Trophoblast cell (in vitro differentiated cells and primary cell): ENCODE measurements around the gene FGFR2.

Experiments
- DNase-seq, 2 donors: peaks; one replicate each; pipeline ENCODE4 v3.0.0-alpha.2; 2016
- H2AFZ ChIP-seq: 2 replicates; pipeline ENCODE4 v1.6.1; 2013; ENCODE audit warnings: low read length, moderate library complexity, mild to moderate bottlenecking; ENCODE audit not compliant: insufficient read depth, poor library complexity
- H2AK5ac ChIP-seq: 2 replicates; pipeline ENCODE4 v1.6.1; 2013; ENCODE audit warnings: mild to moderate bottlenecking, low read length
- H2BK120ac ChIP-seq: 2 replicates; pipeline ENCODE4 v1.6.1; 2013; ENCODE audit warnings: low read length, mild to moderate bottlenecking, moderate library complexity; ENCODE audit not compliant: insufficient read depth, poor library complexity
- H2BK12ac ChIP-seq: 2 replicates; pipeline ENCODE4 v1.6.1; 2013; ENCODE audit warnings: mild to moderate bottlenecking, low read length, moderate library complexity
- H2BK5ac ChIP-seq: 2 replicates; pipeline ENCODE4 v1.6.1; 2013; ENCODE audit warnings: low read length, low read depth, moderate library complexity, mild to moderate bottlenecking; ENCODE audit not compliant: poor library complexity
- H3K14ac ChIP-seq: 2 replicates; pipeline ENCODE4 v1.6.1; 2013; ENCODE audit warnings: mild to moderate bottlenecking, low read length
- H3K18ac ChIP-seq: 2 replicates; pipeline ENCODE4 v1.6.1; 2013; ENCODE audit warnings: mild to moderate bottlenecking, low read length
- H3K23ac ChIP-seq: 2 replicates; pipeline ENCODE4 v1.6.1; 2013; ENCODE audit warnings: low read length
- H3K27ac ChIP-seq: 2 replicates; pipeline ENCODE4 v1.5.1; 2013; ENCODE audit warnings: low read depth, mild to moderate bottlenecking, inconsistent platforms, low read length, moderate library complexity
- H3K27me3 ChIP-seq: 2 replicates; pipeline ENCODE4 v1.6.1; 2013; ENCODE audit warnings: inconsistent platforms, mild to moderate bottlenecking, low read length, moderate library complexity; ENCODE audit not compliant: insufficient read depth
- H3K36me3 ChIP-seq, 2 experiments: 1 replicate in 1 of 2; 2 replicates in 1 of 2; pipeline ENCODE4 v1.6.1; 2013; ENCODE audit warnings: low read length in 2 of 2, mild to moderate bottlenecking in 2 of 2, moderate library complexity in 1 of 2; ENCODE audit not compliant: insufficient read depth in 2 of 2, control insufficient read depth in 1 of 2
- H3K4ac ChIP-seq: 2 replicates; pipeline ENCODE4 v1.6.1; 2013; ENCODE audit warnings: low read depth, mild to moderate bottlenecking, low read length, moderate library complexity
- H3K4me1 ChIP-seq, 2 experiments: 1 replicate in 1 of 2; 2 replicates in 1 of 2; pipeline ENCODE4 v1.6.1; 2013; ENCODE audit warnings: low read length in 2 of 2, mild to moderate bottlenecking in 2 of 2, moderate library complexity in 1 of 2; ENCODE audit not compliant: insufficient read depth in 2 of 2, control insufficient read depth in 1 of 2
- H3K4me2 ChIP-seq: 2 replicates; pipeline ENCODE4 v1.6.1; 2013; ENCODE audit warnings: inconsistent platforms, mild to moderate bottlenecking, low read length, moderate library complexity
- H3K4me3 ChIP-seq: 2 replicates; pipeline ENCODE4 v1.5.1; 2013; ENCODE audit warnings: mild to moderate bottlenecking, low read depth, low read length, inconsistent platforms
- H3K79me1 ChIP-seq: one replicate; pipeline ENCODE4 v1.6.1; 2013; ENCODE audit warnings: low read length
- H3K79me2 ChIP-seq: 2 replicates; pipeline ENCODE4 v1.6.1; 2013; ENCODE audit warnings: low read length, mild to moderate bottlenecking; ENCODE audit not compliant: control insufficient read depth, insufficient read depth, poor library complexity
- H3K9ac ChIP-seq: 2 replicates; pipeline ENCODE4 v1.6.1; 2013; ENCODE audit warnings: mild to moderate bottlenecking, low read length
- H3K9me3 ChIP-seq: 2 replicates; pipeline ENCODE4 v1.6.1; 2013; ENCODE audit warnings: low read depth, mild to moderate bottlenecking, control low read depth, inconsistent platforms, low read length; ENCODE audit not compliant: insufficient read depth
- H4K12ac ChIP-seq: 2 replicates; pipeline ENCODE4 v1.6.1; 2013; ENCODE audit warnings: low read depth, mild to moderate bottlenecking, low read length, moderate library complexity
- H4K8ac ChIP-seq: 2 replicates; pipeline ENCODE4 v1.6.1; 2013; ENCODE audit warnings: low read depth, mild to moderate bottlenecking, low read length, moderate library complexity
- H4K91ac ChIP-seq: one replicate; pipeline ENCODE4 v1.6.1; 2013; ENCODE audit warnings: low read depth, mild to moderate bottlenecking, low read length, moderate library complexity
- WGBS: extraction: QIAGEN DNeasy Blood & Tissue Kit; methylation state at CpG from one replicate; pipeline ENCODE4 v1.1.7; 2013; ENCODE audit warnings: missing lambda C conversion rate; ENCODE audit not compliant: insufficient read length, insufficient coverage; ENCODE audit errors: extremely low coverage; 5-methylcytosine and 5-hydroxymethylcytosine counted together

Gene FGFR2

GRCh38 chr10:121610798-121611323 lies 12.6 kb upstream of the FGFR2 start:
- Histone ChIP-seq H3K23ac (no peak overlapping the region), H3K4me2 (no peak overlapping the region), H4K8ac (no peak overlapping the region), H3K36me3 (no peaks in the 10 kb centered on the region), H2BK5ac (peak overlapping the region; percentile 67), H3K14ac (no peak overlapping the region), H3K79me1 (peaks cover 9% of the 10 kb centered on the region), H4K12ac (no peak overlapping the region), H2AFZ (peak overlapping the region; percentile 10), H3K79me2 (no peaks in the 10 kb centered on the region), H3K4me3 (no peak overlapping the region), H4K91ac (peak overlapping the region; percentile 94), H3K9ac (no peak overlapping the region), H2BK120ac (peak overlapping the region; percentile 85), H2AK5ac (no peak overlapping the region), H3K27ac (no peak overlapping the region), H3K4me1 (peaks cover 0 to 10% of the 10 kb centered on the region in 2 experiments), H3K18ac (peak overlapping the region; percentile 64), H2BK12ac (no peak overlapping the region), H3K27me3 (no peaks in the 10 kb centered on the region), H3K9me3 (peaks cover 2% of the 10 kb centered on the region), H3K4ac (no peak overlapping the region)
- WGBS = no CpG with 5 or more reads among the region's 7 CpGs
- peak in 1 of 2 donors; percentile 20 for DNase-seq

GRCh38 chr10:121609426-121610380 lies 11.5 kb upstream of the FGFR2 start:
- Histone ChIP-seq H3K9ac (no peak overlapping the region), H3K36me3 (no peaks in the 10 kb centered on the region), H3K18ac (no peak overlapping the region), H3K14ac (peak overlapping the region; percentile 20), H2BK120ac (peak overlapping the region; percentile 20), H3K4ac (no peak overlapping the region), H4K91ac (peak overlapping the region; percentile 72), H3K27me3 (no peaks in the 10 kb centered on the region), H4K12ac (no peak overlapping the region), H2BK5ac (peak overlapping the region; percentile 16), H3K4me3 (no peak overlapping the region), H2AK5ac (peak overlapping the region; percentile 8), H3K27ac (no peak overlapping the region), H2BK12ac (peak overlapping the region; percentile 68), H4K8ac (no peak overlapping the region), H3K9me3 (peaks cover 2% of the 10 kb centered on the region), H3K4me2 (no peak overlapping the region), H3K4me1 (peaks cover 0 to 10% of the 10 kb centered on the region in 2 experiments), H3K79me1 (peaks cover 9% of the 10 kb centered on the region), H3K79me2 (no peaks in the 10 kb centered on the region), H2AFZ (no peak overlapping the region), H3K23ac (no peak overlapping the region)
- WGBS = no CpG with 5 or more reads among the region's 17 CpGs
- DNase-seq = no peak

- Histone ChIP-seq H2AK5ac (peak overlapping the region; percentile 65), H2BK12ac (peak overlapping the region; percentile 52), H2BK5ac (no peak overlapping the region), H4K8ac (peak overlapping the region; percentile 10), H3K23ac (no peak overlapping the region), H3K79me2 (no peaks in the 10 kb centered on the region), H3K18ac (peak overlapping the region; percentile 23), H3K9ac (no peak overlapping the region), H3K4ac (no peak overlapping the region), H3K79me1 (peaks cover 9% of the 10 kb centered on the region), H3K9me3 (peaks cover 2% of the 10 kb centered on the region), H3K27me3 (no peaks in the 10 kb centered on the region), H2AFZ (peak overlapping the region; percentile 30), H3K14ac (peak overlapping the region; percentile 22), H3K36me3 (no peaks in the 10 kb centered on the region), H4K12ac (peak overlapping the region; percentile 12), H3K4me3 (peak overlapping the region; percentile 27), H2BK120ac (peak overlapping the region; percentile 71), H3K4me1 (peaks cover 0 to 8% of the 10 kb centered on the region in 2 experiments), H3K4me2 (peak overlapping the region; percentile 68), H3K27ac (no peak overlapping the region), H4K91ac (peak overlapping the region; percentile 45)
- DNase-seq = peak in 1 of 2 donors; percentile 42
- no CpG with 5 or more reads among the region's 59 CpGs for WGBS
Measured at GRCh38 chr10:121608469-121609190, 10.4 kb upstream of the FGFR2 start.

DNA sequence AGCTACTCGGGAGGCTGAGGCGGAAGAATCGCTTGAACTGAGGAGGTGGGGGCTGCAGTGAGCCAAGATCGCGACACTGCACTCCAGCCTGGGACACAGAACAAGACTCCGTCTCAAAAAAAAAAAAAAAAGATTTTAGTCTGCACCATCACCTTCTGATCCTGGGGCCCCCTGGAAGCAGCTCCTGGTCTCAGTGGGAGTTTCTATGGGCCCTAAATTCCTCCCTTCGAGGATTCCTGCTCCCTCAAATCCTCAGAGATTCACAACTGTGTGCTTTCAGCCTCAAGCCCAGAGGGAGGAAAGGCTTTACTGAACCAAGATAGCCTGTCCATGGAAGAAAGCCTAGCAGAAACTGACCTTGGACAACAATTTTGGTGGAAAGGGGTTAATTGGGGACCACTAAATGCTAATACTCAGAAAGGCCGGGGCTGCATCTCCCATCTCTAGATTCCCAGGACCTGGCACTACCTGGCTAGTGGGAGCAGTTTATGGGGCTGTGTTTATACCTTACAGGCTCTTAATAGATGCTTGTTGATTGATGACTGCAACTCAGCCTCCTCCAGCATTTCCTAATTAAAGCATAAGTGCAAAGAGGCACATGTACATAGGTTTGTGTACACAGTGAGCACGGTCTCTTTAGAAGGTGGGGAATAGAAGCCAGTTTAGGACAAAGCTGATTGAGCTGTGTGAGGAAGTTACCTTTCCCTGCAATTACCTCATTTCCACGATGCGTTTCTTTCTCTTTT lies 9.2 kb upstream of the FGFR2 start:
- H4K91ac ChIP-seq = no peak overlapping the region
- H4K8ac ChIP-seq = no peak overlapping the region
- no peaks in the 10 kb centered on the region for H3K27me3 ChIP-seq
- H2BK12ac ChIP-seq = no peak overlapping the region
- H3K23ac ChIP-seq = no peak overlapping the region
- no peak overlapping the region for H3K27ac ChIP-seq
- no peak overlapping the region for H2BK120ac ChIP-seq
- H3K9me3 ChIP-seq = peaks cover 2% of the 10 kb centered on the region
- H2BK5ac ChIP-seq = no peak overlapping the region
- H3K79me2 ChIP-seq = no peaks in the 10 kb centered on the region
- peaks cover 0 to 8% of the 10 kb centered on the region in 2 experiments for H3K4me1 ChIP-seq
- peaks cover 9% of the 10 kb centered on the region for H3K79me1 ChIP-seq
- H3K14ac ChIP-seq = no peak overlapping the region
- no peak overlapping the region for H2AK5ac ChIP-seq
- no peak overlapping the region for H3K4me2 ChIP-seq
- no CpG with 5 or more reads among the region's 11 CpGs for WGBS
- no peak overlapping the region for H3K4ac ChIP-seq
- H2AFZ ChIP-seq = no peak overlapping the region
- no peak overlapping the region for H3K18ac ChIP-seq
- no peaks in the 10 kb centered on the region for H3K36me3 ChIP-seq
- no peak overlapping the region for H3K9ac ChIP-seq
- no peak overlapping the region for H3K4me3 ChIP-seq
- no peak for DNase-seq
- no peak overlapping the region for H4K12ac ChIP-seq
